Measurements from ENCODE around the gene POFUT1.

GRCh38 chr20:32215729-32216128, 8.0 kb downstream of the POFUT1 start:
- TF ChIP-seq POLR2A (IDR thresholded peaks at IDR 0.05; ENCODE audit: low read depth, low read length) (no peak), POU2F2 (IDR thresholded peaks at IDR 0.05; ENCODE audit: low read depth, low read length) (no peak), POLR2AphosphoS5 (IDR thresholded peaks at IDR 0.05; ENCODE audit: low read depth, low read length) (no peak), TAF1 (IDR thresholded peaks at IDR 0.05; ENCODE audit: low read depth, low read length) (no peak), SPI1 (IDR thresholded peaks at IDR 0.05; ENCODE audit: low read depth, low read length) (no peak)
